SK-MEL-5 (cell line): ENCODE results near the gene KRTAP10-9. TPM values are rescaled to one million over a fixed set of nuclear protein-coding genes. Genes with fewer than 3 reads are reported as not detected.
"Not testable (repeated sequence)": the region's sequence is repeated elsewhere in the genome, so short reads cannot be mapped to it uniquely, and the experiment has no call there.

ENCODE experiments used
- DNase-seq: peaks from one replicate; pipeline ENCODE4 v3.0.0-alpha.2; 2016; ENCODE audit warnings: low read depth, low spot score
- in situ Hi-C: cut with HindIII; loops from 2 replicates; pipeline ENCODE4 v1.10.0; 2016; ENCODE audit warnings: low sequenced_read_pairs, high pct_unique_total_duplicates, low pct_unique_long_range_greater_than_20kb
- total RNA-seq: library from RNA; depleted of rRNA; stranded (reverse); fragments of >200 nt; shearing (Covaris generic); gene quantifications from 2 replicates; pipeline ENCODE4 v1.2.3, GENCODE V29; 2014

Gene KRTAP10-9
- total RNA-seq, 1 experiment from 2014 or later: not detected

GRCh38 chr21:44610157-44610843, 16.6 kb upstream of the KRTAP10-9 start:
- in situ Hi-C loops, DNase-seq: not testable (repeated sequence)

- in situ Hi-C loops: no loop called here
- no peak for DNase-seq
These were observed 15.3 kb upstream of the KRTAP10-9 start for GRCh38 chr21:44611551-44611950.

- DNase-seq: no peak
- in situ Hi-C loops: no loop called here
These were observed 14.8 kb upstream of the KRTAP10-9 start, which contains the start of gene KRTAP10-8 for GRCh38 chr21:44612029-44612486. TSS of gene KRTAP10-8 (plus strand) at chr21:44612079. CDS start at chr21:44612101, 22 bp downstream.

- DNase-seq: no peak
- in situ Hi-C loops: no loop called here
These were observed 14.1 kb upstream of the KRTAP10-9 start for GRCh38 chr21:44612669-44613229.

- in situ Hi-C loops: no loop called here
- DNase-seq: no peak
These were observed 13.3 kb upstream of the KRTAP10-9 start for GRCh38 chr21:44613386-44614155.

GRCh38 chr21:44614161-44614631, 12.7 kb upstream of the KRTAP10-9 start:
- in situ Hi-C loops: no loop called here
- DNase-seq: no peak

- in situ Hi-C loops: no loop called here
- no peak for DNase-seq
These were observed 11.9 kb upstream of the KRTAP10-9 start for GRCh38 chr21:44614961-44615391.

- in situ Hi-C loops: no loop called here
- no peak for DNase-seq
These were observed 11.4 kb upstream of the KRTAP10-9 start for GRCh38 chr21:44615466-44615865.

GRCh38 chr21:44615911-44616590, 10.8 kb upstream of the KRTAP10-9 start:
- no peak for DNase-seq
- in situ Hi-C loops: no loop called here

- in situ Hi-C loops: no loop called here
These were observed 10.3 kb upstream of the KRTAP10-9 start for GRCh38 chr21:44616591-44616926.

GRCh38 chr21:44617071-44617501, 9.8 kb upstream of the KRTAP10-9 start:
- no peak for DNase-seq
- in situ Hi-C loops: no loop called here

More at GRCh38 chr21:44616591-44616926, 10.3 kb upstream of the KRTAP10-9 start:
- DNase-seq: no peak

- in situ Hi-C loops: no loop called here
- DNase-seq: peak; percentile 41
These were observed 8.4 kb upstream of the KRTAP10-9 start for GRCh38 chr21:44618504-44618903.

GRCh38 chr21:44618909-44619308, 8.0 kb upstream of the KRTAP10-9 start:
- no peak for DNase-seq
- in situ Hi-C loops: no loop called here

GRCh38 chr21:44619886-44620285, 7.0 kb upstream of the KRTAP10-9 start:
- DNase-seq: no peak
- in situ Hi-C loops: no loop called here

GRCh38 chr21:44623575-44623974, 3.3 kb upstream of the KRTAP10-9 start:
- in situ Hi-C loops: no loop called here
- DNase-seq: no peak

- no peak for DNase-seq
- in situ Hi-C loops: no loop called here
These were observed 1.1 kb upstream of the KRTAP10-9 start for GRCh38 chr21:44625756-44626155.

GRCh38 chr21:44626262-44626661, 631 bp upstream of the KRTAP10-9 start:
- no peak for DNase-seq
- in situ Hi-C loops: no loop called here
